GM21423 (cell line): ENCODE measurements around the gene ATXN7.

Experiments used
- ATAC-seq: cut with Tn5 transposase; IDR thresholded peaks from one replicate; pipeline ENCODE4 v1.9.1; 2021; ENCODE audit warnings: mild to moderate bottlenecking, moderate library complexity; ENCODE audit not compliant: unreplicated experiment

The ATXN7 gene

DNA sequence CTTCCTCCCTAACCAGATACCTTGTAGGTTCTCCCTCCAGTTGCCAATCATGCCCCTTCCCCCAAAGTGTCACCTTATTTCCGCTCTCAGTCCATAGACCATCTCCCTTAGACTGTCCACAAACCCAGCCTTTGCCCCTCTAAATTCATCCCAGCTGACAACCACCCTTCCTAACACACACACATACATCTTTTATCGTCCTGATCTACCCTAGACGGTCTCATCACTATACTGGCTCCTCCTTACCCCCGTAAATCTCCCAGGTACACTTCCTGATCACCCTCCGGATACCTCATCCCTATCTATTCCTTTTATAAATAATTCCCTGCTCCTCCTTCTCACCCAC lies 890 bp upstream of the ATXN7 start:
- no peak for ATAC-seq

DNA sequence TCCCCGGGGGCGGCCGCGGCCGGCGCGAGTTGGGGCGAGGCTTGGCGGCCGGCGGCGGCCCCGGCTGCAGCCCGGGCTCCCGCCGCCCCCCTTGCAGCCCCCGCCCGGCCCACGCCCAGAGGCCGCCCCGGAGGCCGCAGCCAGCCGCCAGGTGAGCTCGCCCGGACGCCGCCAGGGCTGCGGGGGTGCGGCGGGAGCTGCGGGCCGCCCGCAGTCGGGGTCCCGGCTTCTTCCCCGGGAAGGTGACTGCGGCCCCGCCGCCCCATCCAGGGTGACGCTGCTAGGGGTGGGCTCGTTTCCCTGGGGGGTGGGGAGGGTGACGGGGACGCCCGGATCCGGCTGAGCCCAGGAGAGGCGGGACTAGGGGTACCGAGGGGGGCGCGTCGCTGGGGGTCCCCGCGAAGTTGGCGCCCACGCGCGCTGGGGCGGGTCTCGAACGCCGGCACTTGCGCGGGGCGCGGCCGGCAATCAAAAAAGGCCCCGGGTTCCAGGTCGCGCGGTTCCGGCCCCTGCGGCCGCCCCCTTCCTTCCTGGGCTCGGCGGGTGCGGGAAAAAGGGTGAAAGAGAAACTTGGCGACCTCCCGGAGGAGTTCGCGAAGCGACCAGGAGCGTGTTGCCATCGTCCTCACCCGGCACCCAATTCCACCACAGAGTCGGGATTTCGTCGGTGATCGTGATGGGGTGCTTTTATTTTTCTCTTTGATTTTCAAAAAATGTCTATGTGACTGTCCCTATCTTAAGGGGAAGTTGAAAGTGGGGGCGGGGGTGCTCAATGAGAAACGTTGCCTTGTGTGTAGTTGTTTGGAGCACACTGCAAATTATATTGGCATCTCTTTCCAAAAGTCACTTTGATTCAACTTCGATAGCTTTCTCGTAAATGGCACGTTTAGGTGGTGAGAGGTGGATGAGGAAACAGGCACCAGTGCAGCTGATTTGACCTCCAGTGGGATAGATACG lies 619 bp downstream of the ATXN7 start:
- peak; percentile 43 for ATAC-seq

DNA sequence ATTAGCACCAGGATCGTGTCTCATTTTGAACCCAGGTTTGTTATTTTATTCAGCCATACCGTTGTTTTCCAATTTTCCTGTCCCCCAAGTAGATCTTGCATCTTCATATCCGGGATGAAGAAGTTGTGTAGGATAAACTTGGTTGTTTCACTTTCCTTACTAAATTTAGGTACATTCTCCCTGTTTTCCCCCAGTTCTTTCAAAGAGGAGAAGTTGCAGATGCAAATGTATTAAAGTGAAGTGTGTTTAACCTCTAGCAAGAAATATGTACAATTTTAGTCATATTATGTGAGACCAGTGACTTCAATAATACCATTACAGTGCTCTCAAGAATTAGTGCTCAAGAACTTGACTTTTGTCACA lies 1.3 kb downstream of the ATXN7 start:
- ATAC-seq, result no peak

DNA sequence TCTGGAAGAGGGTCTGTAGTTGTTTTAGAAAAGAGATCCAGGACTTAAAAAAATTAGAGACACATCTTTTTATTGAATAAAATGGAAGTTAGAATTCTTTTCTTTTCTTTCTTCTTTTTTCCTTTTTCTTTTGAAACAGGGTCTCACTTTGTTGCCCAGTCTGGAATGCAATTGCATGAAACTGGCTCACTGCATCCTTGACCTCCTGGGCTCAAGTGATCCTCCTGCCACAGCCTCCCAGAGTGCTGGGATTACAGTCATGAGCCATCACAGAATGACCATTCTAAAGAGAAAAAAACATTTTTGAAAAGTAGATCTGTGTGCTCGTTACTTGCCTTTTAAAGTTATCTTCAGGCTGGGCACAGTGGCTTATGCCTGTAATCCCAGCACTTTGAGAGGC lies 3.6 kb downstream of the ATXN7 start:
- ATAC-seq, result no peak

DNA sequence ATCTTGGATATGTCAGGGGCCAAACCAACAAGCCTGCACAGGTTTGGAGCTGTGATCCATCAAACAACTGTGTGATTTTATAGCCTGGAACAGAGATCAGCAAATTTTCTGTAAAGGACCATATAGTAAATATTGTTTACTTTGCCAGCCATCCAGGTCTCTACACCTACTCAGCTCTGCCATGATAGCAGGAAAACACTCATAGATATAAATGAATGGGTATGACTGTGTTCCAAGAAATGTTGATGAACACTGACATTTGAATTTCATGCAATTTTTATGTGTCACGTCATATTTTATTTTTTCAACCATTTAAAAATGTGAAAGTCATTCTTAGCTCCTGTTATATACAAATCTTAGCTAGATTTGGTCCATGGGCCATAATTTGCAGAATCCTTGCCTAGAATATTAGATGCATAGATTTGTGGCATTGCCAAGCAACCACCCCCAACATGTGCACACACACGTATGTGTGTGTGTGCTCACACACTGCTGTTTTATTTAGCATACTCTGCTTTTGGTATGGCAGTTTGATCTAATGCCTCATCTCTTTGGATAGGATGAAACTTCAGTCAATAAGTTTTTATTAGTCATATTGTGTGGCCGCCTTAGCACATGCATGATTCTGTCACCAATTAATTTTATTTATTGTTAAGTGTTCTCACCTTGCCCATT lies 6.4 kb downstream of the ATXN7 start:
- no peak for ATAC-seq

DNA sequence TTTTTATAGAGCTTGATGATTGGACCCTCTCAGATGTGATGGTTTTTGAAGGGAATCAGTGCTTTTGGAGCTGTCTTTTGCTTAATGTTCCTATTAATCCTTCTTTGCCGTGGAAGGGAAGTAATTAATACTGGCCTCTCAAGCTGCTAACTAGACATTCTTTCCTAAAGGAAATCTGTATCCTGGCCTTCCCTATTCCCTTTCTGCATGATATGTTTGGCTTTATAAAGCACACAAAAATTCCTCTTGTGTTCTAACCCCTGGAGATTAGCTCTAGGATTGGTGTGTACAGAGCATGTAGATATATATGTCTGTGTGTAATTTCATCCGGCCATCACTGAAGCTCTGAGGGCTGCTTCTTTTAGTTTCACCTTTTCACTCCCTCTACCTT lies 6.9 kb downstream of the ATXN7 start:
- no peak for ATAC-seq

DNA sequence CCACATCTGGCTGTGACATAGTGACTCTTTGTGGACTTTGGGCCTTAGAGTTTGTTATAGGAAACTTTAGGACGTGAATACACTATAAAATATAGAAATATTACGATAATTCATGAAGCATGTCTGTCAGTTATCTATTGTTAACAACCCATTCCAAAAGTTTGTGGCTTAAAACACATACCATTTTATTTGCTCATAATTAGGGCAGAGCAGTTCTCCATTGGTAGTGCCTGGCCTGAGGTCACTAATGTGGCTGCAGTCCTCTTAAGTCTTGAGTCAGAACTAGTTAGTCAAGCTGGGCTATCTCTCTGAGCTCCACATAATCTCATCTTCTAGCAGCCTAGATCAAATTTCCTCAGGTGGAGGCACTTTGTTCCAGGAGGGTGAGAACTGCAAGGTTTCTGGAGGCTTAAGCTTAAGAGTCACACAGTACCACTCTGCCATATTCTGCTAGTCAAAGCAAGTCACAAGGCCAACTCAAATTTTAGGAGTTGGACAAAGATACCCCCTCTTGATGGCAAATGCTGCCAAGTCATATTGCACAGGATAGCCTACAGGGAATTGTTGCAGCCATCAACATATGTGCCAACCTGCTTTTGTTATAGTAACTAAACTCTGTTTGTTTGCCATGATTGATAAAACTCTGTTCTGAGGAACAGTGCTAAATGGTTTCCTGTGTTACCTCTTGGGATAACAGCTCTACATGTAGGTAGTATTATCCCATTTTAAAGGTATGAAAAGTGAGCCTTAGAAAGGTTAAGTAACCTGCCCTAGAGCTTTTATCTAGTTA lies 8.7 kb downstream of the ATXN7 start:
- no peak for ATAC-seq

DNA sequence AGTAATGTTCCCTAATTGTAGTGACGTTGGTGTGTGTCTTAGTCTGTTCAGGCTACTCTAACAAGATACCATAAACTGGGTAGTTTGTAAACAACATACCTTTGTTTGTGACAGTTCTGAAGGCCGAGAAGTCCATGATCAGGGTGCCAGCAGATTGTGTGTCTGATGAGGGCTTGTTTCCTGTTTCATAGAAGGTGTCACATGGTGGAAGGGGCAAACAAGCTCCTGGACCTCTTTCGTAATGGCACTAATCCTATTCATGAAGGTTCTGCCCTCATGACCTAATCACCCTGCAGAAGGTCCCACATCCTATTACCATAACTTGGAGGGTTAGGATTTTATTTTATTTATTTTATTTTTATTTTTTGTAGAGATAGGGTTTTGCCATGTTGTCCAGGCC lies 11.1 kb downstream of the ATXN7 start:
- ATAC-seq, result no peak

DNA sequence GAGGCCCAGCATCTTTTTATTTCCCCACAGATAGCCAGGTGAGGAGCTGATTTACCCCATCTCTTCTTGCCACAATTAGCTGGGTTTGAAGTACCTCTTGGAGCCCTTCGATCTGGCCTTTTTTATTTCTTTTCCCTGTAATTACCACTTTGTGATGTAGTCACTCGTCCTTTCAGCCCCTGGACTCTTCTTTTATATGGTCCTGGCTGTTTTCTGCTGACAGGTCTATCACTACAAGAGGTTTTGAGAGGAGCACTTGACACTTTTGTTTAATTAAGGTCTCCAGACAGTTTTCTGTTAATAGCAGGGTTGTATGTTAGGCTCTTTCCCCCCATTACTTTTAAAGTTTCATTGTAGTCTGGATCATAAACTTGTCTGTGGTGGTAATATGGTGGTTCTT lies 11.8 kb downstream of the ATXN7 start:
- ATAC-seq, result no peak

DNA sequence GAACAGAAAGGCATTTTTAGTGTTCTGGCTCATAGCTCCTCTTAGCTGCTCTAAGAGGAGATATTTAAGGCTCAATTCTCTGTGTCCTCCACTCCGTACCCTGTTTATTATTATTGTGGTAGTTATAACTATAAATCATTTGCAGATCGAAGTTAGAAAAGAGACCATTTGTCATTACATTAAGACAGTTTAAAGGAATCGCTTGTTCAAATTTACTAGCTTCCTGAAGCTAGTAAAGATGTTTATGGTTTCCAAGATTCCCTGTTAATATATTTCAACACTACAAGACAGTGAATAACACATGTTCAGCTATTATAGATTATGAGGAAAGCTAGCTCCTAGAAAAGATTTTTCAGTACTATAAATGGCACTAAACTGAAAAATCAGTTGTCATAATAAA lies 12.6 kb downstream of the ATXN7 start:
- ATAC-seq, result no peak

DNA sequence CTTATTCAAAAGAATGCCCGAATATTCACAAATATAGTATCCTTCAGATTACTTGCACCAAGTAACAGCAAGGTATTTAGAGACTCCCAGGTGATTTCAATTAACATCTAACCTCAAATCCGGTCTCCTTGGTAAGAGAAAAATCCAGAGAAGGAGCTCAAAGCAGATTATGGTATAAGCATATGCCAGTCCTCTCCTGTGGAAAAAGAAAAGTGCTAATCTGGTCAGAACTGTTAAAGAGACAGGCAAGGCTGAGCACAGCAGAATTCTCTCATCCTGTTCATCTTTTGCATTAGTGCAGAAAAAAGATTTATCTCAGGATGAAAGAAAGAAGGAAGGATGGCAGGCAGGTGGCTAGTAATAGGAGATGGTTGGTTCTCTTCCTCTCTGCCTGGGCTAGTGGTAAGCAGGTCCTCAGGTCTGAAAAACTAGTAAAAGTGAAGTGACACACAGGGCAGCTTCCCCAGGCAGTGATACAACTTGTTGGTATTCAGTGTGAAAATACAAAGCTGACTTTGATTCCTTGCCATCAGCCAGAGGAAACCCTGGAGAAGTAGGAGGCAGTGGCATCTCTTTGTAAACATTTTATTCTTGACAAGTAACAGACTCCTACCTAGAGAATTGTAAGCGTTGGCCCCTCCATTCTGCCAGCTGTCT lies 14.2 kb downstream of the ATXN7 start:
- no peak for ATAC-seq

DNA sequence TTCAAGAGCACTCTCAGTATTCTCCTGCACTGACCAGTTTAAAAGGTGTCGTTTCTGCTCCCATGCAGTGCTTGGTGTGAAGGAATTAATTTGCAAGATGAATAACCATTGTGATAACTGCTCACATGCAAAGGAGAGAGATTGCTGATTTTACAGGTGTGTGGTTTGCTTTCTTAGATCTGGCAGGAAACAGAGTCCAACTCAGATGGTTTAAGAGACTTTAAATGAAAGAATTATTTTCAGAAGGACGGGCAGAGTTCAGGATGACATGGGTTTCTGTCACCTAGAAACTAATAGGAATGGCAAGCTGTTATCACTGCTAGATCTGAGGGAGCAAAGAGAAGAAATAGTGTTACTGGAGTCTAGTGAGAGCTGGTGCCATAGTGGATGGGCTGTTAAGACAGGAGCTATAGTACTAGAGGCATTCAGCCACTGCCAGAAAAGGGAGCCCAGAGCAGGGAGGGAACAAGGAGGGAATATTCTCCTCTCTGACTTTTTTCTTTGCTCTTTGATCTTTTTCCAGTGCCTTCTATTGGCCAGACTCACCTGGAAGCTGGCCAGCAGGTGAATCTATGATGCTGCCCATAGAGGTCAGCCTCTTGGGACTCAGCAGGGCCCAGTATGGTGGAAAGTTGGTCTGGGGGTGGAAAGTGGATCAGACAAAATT lies 14.9 kb downstream of the ATXN7 start:
- no peak for ATAC-seq

DNA sequence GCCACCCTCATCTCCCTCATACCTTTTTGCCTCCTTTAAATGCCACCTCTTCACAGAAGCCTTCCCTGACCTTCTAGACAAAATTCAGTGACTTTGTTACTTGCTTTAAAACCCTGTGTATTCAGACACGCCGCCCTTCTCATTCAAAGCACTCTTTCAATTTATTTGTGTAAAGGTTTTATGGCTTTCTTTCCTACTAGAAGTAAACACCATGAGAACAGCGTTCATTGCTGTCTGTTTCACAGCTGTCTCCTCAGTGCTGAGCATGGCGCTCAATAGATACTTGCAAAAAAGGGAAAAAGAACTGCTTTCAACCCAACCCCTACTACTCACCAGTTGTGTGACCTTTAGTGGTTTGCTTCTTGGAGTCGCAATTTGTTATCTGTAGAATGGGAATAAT lies 17.0 kb downstream of the ATXN7 start:
- no peak for ATAC-seq

DNA sequence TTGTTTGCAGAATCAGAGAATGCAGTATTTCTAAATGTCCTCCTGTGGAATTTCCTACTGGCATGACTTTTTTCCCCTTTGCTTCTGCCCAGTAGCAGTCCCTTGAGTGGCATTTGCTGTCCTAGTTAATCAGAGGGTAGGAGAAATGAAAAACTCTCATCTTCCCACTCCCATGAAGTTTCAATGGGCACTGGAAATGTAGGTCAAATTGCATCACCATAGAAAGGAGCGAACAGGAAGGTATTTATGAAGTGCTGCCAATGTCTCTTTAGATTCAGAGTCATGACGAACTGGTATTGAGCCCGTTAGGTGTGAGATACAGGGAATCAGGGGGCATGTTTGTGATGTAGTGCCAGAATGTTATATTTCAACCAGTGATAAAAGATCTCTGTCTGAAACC lies 23.2 kb downstream of the ATXN7 start:
- ATAC-seq, result no peak

DNA sequence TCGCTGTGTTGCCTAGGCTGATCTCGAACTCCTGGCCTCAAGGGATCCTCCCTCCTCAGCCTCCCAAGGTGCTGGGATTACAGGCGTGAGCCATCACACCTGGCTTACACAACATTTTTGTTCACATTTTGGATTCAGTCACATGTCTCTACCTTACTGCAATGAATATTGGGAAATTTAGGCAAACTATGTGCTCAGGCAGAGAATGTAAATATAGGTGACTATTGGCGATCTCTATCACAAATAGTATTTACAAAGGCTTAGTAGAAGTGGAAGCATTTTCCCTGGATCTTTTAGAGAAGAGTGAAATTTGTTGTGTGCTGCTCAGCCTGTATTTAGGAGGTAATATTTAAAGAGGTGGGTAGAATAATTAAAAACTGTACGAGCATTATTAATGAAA lies 27.9 kb downstream of the ATXN7 start:
- ATAC-seq, result no peak

DNA sequence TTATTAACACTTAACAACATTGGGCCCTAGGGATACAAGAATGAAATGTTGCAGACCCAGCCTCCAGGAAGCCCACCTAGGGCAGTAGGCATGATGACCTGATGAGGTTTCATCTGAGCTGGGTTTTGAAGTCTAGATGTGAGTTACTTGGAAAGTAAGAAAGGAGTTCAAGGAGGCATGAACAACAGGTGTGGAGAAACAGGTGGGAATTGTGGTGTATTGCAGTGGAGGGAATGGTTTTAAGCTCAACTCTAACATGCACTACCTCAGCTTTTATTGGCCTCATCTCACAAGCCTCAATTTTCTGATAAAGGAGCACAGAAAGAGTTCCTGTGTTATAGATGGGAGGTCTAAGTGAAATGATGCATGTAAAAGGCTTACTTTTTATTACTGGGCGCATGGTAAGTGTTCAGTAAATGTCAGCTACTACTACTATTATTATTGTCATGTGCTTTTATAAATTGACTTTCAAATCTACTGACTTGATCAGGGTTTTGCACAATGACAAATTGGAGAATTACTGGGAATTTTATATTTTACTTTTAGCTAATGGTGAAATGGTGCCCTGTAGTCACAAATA lies 29.2 kb downstream of the ATXN7 start:
- ATAC-seq, result no peak

DNA sequence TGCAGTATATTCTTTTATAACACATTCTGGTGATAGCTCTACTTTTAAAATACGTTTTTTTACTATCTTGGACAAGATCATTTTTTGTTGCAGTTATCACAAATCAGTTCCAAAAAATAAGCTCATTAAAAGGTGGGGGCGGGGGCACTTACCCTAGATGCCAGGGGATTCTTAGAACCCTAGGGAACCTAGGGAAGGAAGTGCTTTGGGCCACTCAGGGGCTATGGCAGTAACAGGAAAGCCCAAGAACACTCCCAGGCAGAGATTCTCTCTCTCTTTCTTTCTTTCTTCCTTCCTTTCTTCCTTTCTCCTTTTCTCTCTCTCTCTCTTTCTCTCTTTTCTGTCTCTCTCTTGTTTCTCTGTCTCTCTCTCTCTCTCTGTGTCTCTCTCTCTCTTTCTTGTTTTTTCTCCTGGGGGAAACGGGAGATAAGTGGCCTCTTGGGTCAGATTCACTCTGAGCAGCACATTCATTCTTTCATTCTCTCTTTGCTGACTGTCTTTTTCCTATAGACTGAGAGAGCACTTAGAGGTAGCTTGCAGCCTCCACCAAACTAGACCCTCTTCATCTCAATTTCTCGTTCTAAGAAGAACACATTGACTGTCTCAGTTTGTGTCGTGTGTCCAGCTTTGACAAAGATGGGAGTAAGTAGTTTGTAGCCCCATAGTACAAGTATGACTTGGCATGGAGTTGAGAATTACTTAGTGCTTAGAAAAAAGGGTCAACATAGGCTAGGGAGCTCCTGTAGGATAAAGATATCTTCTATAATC lies 31.9 kb downstream of the ATXN7 start:
- no peak for ATAC-seq

DNA sequence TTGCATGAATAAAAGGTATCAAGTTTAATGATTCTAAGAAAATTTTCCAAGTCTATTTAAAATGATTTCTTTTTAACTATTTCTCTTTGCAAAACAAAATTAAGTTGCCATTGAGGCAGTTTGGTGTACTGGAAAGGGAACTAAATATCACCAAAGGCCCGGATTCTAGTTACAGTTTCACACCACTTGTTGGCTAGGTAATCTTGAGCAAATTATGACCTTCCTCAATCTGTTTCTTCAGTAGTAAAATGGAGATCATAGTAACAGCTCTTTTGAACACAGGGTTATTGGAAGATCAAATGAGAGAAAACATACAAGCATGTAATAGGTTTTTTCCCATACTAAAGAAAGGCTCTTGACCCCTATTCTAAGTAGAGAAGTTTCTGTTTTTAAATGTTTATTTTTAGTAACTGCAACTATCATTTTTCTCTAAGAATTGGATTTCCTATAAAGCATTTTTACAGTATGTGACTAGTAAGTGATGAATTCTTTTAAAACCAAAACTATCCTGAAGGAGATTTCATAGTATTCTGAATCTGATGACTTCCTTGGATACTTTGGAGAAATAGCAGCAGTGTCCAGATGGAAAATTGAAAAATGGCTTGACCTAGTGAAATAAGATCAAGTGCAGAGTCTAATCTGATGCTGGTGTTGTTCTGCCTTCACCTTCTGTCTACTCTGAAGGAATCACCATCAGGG lies 32.8 kb downstream of the ATXN7 start:
- peak; percentile 65 for ATAC-seq

DNA sequence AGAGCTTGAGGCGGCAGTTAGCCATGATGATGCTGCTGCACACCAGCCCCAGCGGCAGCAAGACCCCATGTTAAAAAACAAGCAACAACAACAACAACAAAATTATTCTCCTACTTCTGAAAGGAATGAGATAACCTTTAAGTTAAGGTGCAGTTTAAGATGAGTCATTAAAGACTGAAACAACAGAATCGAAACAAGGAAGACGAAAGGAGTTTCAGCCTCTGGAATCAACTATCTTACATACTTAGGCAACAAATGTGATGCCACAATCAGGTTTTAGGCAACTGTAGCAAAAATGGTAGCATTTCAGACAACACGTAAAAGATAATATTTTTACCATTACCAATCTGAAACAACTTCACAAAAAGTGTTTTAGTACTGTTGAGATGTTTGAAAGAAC lies 36.3 kb downstream of the ATXN7 start:
- ATAC-seq, result no peak
